ENCODE data around the gene MRPS33. TPM values are rescaled to one million over a fixed set of nuclear protein-coding genes. Genes with fewer than 3 reads are reported as not detected.

Gene MRPS33
- total and polyA plus RNA-seq, 2 donors (not counting 1 experiment from before 2014, with no cell fraction given): 9.1 to 25.3 TPM

GRCh38 chr7:140982508-140982907 lies 32.2 kb downstream of the MRPS33 start:
- DNase-seq: no peak
- ChIA-PET POLR2A (no interaction called here), CTCF (interaction anchor here (0.8 to 3.6 kb wide), 2 partner anchors 172 to 291 kb away, joined by 3 to 17 read pairs; no protein-coding TSS in a partner anchor)
- Histone ChIP-seq H3K9me3 (ENCODE audit: control extremely low read depth in 1 of 3, control insufficient read depth in 2 of 3, insufficient read depth in 1 of 3, low read length in 2 of 3) (peaks cover 1 to 12% (median 11%) of the 10 kb centered on the region in 3 donors), H3K9ac (ENCODE audit: low read length) (no peak overlapping the region), H3K27ac (ENCODE audit: low read length in 2 of 2) (no peak overlapping the region), H3K27me3 (replicated peaks in 1 of 4; ENCODE audit: control extremely low read depth in 1 of 4, control insufficient read depth in 3 of 4, insufficient read depth in 4 of 4, low read length in 3 of 4) (peaks cover 0 to 12% (median 4%) of the 10 kb centered on the region in 4 experiments), H3K79me2 (ENCODE audit: control insufficient read depth, insufficient read depth, low read length) (no peaks in the 10 kb centered on the region), H4K20me1 (ENCODE audit: control insufficient read depth, insufficient read depth, low read length, poor library complexity, severe bottlenecking) (no peaks in the 10 kb centered on the region), H3K36me3 (replicated peaks in 1 of 2; ENCODE audit: control extremely low read depth in 1 of 2, control insufficient read depth in 1 of 2, extremely low read depth in 1 of 2, insufficient read depth in 2 of 2, low read length in 1 of 2) (no peaks in the 10 kb centered on the region), H2AFZ (ENCODE audit: insufficient read depth, low read depth, low read length, poor library complexity, severe bottlenecking) (no peak overlapping the region), H3K4me2 (replicated peaks; ENCODE audit: low read depth, low read length, poor library complexity, severe bottlenecking) (no peak overlapping the region), H3K4me3 (ENCODE audit: control extremely low read depth in 1 of 5, extremely low read depth in 1 of 5, insufficient read depth in 1 of 5, low read depth in 2 of 5, low read length in 4 of 5) (no peak overlapping the region), H3K4me1 (ENCODE audit: control insufficient read depth in 2 of 2, insufficient read depth in 2 of 2, low read length in 2 of 2) (no peaks in the 10 kb centered on the region)
- peaks cover 26% of the 10 kb centered on the region for H3K27me3 Mint-ChIP-seq
- TF ChIP-seq EZH2 (IDR thresholded peaks at IDR 0.05; ENCODE audit: borderline replicate concordance, insufficient read depth, low read depth, low read length, poor library complexity, severe bottlenecking): no peak
- TF ChIP-seq, protein P1, sequence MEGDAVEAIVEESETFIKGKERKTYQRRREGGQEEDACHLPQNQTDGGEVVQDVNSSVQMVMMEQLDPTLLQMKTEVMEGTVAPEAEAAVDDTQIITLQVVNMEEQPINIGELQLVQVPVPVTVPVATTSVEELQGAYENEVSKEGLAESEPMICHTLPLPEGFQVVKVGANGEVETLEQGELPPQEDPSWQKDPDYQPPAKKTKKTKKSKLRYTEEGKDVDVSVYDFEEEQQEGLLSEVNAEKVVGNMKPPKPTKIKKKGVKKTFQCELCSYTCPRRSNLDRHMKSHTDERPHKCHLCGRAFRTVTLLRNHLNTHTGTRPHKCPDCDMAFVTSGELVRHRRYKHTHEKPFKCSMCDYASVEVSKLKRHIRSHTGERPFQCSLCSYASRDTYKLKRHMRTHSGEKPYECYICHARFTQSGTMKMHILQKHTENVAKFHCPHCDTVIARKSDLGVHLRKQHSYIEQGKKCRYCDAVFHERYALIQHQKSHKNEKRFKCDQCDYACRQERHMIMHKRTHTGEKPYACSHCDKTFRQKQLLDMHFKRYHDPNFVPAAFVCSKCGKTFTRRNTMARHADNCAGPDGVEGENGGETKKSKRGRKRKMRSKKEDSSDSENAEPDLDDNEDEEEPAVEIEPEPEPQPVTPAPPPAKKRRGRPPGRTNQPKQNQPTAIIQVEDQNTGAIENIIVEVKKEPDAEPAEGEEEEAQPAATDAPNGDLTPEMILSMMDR (IDR thresholded peaks at IDR 0.05): no peak
- no peaks in the 10 kb centered on the region for H3K9me3 Mint-ChIP-seq (ENCODE audit: insufficient read depth)
- no peak overlapping the region for H3K4me3 Mint-ChIP-seq
- intact Hi-C loops (cut with micrococcal nuclease): no loop called here
- ATAC-seq (ENCODE audit: low read depth): no peak
- no CpG with 5 or more reads among the region's 2 CpGs for WGBS (ENCODE audit: insufficient coverage)
- H3K4me1 Mint-ChIP-seq: no peaks in the 10 kb centered on the region
- H3K27ac Mint-ChIP-seq: no peak overlapping the region

DNA sequence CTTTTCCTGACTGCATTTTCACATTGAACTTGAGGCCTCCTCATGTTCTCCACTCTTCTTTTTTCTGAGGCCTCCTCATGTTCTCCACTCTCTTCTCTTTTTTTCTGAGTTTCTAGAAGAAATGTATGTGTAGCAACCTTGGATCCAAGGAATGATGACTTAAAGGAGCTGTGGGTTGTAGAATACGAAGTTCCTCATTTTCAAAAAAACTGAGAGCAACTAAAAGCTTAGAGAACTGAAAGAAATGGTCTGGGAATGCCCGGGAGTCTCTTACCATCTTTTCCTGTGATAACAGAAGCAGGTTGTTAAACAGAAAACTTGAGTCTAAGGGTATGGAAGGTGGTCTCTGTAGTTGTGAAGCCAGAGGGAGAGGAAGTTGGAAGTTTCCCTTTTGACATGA lies 32.8 kb downstream of the MRPS33 start:
- H3K9ac ChIP-seq (ENCODE audit: low read length): no peak overlapping the region
- H3K79me2 ChIP-seq (ENCODE audit: control insufficient read depth, insufficient read depth, low read length): no peaks in the 10 kb centered on the region
- H3K36me3 ChIP-seq (replicated peaks in 1 of 2; ENCODE audit: control extremely low read depth in 1 of 2, control insufficient read depth in 1 of 2, extremely low read depth in 1 of 2, insufficient read depth in 2 of 2, low read length in 1 of 2): no peaks in the 10 kb centered on the region
- no peak overlapping the region for H3K4me3 ChIP-seq (ENCODE audit: control extremely low read depth in 1 of 5, extremely low read depth in 1 of 5, insufficient read depth in 1 of 5, low read depth in 2 of 5, low read length in 4 of 5)
- POLR2A ChIA-PET: no interaction called here
- CTCF ChIA-PET: interaction anchor here (3.6 kb wide), 1 partner anchor 171 kb away, joined by 17 read pairs; no protein-coding TSS in a partner anchor
- H3K4me2 ChIP-seq (replicated peaks; ENCODE audit: low read depth, low read length, poor library complexity, severe bottlenecking): no peak overlapping the region
- H3K27me3 ChIP-seq (replicated peaks in 1 of 4; ENCODE audit: control extremely low read depth in 1 of 4, control insufficient read depth in 3 of 4, insufficient read depth in 4 of 4, low read length in 3 of 4): peaks cover 0 to 12% (median 4%) of the 10 kb centered on the region in 4 experiments
- H3K9me3 ChIP-seq (ENCODE audit: control extremely low read depth in 1 of 3, control insufficient read depth in 2 of 3, insufficient read depth in 1 of 3, low read length in 2 of 3): peaks cover 1 to 12% (median 11%) of the 10 kb centered on the region in 3 donors
- DNase-seq (no peak), ATAC-seq (ENCODE audit: low read depth) (no peak)
- Mint-ChIP-seq H3K9me3 (ENCODE audit: insufficient read depth) (no peaks in the 10 kb centered on the region), H3K27ac (no peak overlapping the region), H3K4me1 (no peaks in the 10 kb centered on the region), H3K27me3 (peaks cover 26% of the 10 kb centered on the region), H3K4me3 (no peak overlapping the region)
- WGBS (ENCODE audit: insufficient coverage): no CpG with 5 or more reads among the region's 2 CpGs
- H2AFZ ChIP-seq (ENCODE audit: insufficient read depth, low read depth, low read length, poor library complexity, severe bottlenecking): no peak overlapping the region
- no peaks in the 10 kb centered on the region for H4K20me1 ChIP-seq (ENCODE audit: control insufficient read depth, insufficient read depth, low read length, poor library complexity, severe bottlenecking)
- H3K4me1 ChIP-seq (ENCODE audit: control insufficient read depth in 2 of 2, insufficient read depth in 2 of 2, low read length in 2 of 2): no peaks in the 10 kb centered on the region
- TF ChIP-seq, protein P1 (IDR thresholded peaks at IDR 0.05): no peak
- TF ChIP-seq EZH2 (IDR thresholded peaks at IDR 0.05; ENCODE audit: borderline replicate concordance, insufficient read depth, low read depth, low read length, poor library complexity, severe bottlenecking): no peak
- intact Hi-C loops (cut with micrococcal nuclease): no loop called here
- no peak overlapping the region for H3K27ac ChIP-seq (ENCODE audit: low read length in 2 of 2)
